ENCODE results near the gene MS4A3.
"Not testable (repeated sequence)": the region's sequence is repeated elsewhere in the genome, so short reads cannot be mapped to it uniquely, and the experiment has no call there.

The MS4A3 gene

GRCh38 chr11:60095477-60096120 is 39.1 kb downstream of the MS4A3 start:
- no peak for DNase-seq (ENCODE audit: low spot score)

DNA sequence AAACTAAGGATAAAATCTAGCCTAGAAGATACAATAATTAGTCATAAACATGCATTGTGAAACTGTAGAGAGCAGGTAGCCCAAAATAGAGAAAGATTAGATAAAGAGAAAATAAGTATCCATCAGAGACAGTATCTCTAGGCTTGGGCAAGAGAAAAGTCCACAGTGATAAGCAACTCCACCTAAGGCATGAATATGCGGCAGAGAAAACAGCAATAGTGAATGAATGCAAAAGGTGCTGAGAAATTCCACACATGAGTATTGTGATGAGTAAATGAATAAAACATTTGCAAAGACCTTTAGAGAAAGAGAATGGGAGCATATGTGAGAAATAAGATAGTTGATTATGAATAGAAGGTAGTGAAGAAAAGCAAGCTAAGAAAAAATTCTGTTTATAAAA is 40.7 kb downstream of the MS4A3 start:
- no peak for DNase-seq (ENCODE audit: low spot score)

DNA sequence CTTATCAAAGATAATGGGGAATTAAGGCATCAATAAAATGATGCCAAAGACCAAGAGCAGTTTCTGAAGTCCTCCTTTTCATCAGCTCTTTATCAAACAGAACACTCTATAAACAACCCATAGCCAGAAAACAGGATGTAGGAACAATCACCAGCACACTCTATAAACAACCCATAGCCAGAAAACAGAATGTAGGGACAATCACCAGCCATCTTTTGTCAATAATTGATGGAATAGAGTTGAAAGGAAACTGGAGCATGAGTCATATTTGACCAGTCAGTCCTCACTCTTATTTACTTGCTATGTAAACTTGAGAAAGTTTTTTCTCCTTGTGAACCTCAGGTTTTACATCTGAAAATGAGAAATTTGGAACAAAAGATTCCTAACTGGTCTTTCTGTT is 42.0 kb downstream of the MS4A3 start:
- DNase-seq (ENCODE audit: low spot score): no peak

DNA sequence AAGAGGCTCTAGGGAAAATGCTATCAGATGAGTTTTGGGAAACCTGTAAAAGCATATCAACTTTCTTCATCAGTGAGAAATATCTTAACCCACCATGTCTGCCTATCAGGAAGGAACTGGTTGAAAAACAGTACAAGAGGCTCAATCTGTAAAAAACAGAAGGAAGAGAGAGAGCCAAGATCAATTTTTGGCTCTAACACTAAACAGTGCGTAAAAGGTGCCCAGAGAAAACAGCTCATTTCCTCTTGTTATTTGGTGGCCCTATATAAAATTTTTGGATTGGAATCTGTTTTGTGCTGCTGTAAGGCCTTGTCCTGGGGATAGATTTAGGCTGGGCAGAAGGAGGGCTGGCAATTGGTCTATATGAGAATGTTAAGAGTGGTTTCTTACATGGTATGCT is 44.1 kb downstream of the MS4A3 start:
- DNase-seq (ENCODE audit: low spot score): no peak

DNA sequence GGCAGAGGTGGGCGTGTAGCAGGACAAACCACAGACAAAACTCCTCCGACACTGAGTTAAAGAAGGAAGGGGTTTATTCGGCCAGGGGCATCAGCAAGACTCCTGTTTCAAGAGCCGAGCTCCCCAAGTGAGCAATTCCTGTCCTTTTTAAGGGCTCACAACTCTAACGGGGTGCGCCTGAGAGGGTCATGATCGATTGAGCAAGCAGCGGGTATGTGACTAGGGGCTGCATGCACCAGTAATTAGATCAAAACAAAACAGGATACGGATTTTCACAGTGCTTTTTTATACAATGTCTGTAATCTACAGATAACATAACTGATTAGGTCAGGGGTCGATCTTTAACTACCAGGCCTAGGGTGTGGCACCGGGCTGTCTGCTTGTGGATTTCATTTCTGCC is 44.9 kb downstream of the MS4A3 start:
- DNase-seq (ENCODE audit: low spot score): not testable (repeated sequence)

DNA sequence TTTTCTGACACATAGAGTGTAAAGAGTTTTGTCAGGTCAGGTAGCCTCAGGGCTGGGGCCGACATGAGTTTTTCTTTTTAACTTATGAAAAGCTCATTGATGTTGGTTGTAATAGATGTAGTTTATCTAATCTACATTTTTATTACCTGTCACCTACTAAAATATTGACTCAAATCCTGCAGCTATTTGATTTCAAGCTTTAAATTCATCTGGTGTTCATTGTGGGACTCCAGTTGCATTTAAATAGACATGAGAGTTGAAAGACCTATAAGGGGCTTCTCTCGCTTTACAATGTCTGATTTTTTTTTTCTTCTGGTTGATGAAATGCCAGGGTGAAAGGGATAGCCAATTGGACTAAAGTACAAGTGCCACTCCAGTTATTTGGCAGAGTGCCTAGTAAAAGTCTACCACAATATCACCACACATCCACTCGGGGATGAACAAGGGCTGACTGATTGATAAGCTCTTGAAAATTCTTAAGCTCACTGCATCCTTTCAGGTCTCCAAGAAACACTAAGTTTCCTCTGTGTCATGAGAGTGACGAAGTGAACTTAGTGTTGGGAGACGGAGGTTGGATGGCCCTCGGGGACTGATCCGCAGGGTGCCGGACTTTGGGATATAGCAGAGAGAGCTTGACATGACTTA is 48.1 kb downstream of the MS4A3 start:
- not testable (repeated sequence) for DNase-seq (ENCODE audit: low spot score)

GRCh38 chr11:60108631-60109030 is 52.2 kb downstream of the MS4A3 start:
- not testable (repeated sequence) for DNase-seq (ENCODE audit: low spot score)

DNA sequence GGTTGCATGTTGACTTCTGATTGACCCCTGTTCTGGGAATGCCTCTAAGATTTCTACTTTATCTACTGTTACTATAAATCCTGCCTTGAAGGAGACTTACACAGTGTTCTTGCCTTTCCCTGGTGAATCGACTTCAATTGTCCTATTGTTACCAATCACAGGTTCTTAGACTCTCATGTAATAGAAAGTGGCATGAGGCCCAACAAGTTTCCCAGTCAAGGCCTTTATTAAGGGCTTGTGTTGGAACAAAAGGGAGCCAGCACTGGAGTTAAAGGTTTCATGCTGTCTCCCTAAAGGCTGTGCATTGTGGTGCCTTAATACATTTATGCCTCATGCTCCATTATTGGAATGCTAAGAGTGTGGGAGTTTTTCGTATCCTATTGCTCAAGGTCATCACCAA is 55.3 kb downstream of the MS4A3 start:
- DNase-seq (ENCODE audit: low spot score): no peak

DNA sequence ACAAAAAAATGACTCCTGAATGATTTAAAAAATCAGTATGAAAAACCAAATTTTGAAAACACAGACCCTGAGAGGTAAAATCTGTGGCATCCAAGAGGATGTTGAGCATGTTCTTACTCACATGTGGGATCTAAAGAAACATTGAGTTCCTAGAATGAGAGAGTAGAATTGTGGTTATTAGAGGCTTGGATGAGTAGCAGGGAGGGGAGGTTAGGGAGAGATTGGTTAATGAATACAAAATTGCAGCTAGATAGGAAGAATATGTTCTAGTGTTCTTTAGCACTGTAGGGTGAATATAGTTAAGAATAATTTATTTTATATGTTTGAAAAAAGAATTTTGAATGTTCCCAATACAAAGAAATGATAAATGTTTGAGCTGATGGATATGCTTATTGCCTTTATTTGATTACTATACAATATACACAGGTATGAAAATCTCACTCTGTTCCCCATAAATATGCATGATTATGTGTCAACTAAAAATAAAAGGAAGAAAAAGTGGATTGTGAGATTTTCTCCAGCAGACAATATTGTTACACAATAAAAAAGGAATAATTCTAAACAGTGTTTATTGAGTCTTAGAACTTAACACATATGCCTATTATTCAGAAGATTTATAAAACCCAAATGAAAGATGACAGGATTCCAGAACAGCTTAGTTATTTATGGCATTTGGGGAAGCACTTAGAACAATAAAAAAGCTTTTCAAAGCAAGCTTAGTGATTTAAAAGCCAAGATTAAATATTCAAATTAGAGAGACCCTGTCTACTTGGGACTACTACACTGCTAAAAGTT is 60.7 kb downstream of the MS4A3 start:
- no peak for DNase-seq (ENCODE audit: low spot score)

DNA sequence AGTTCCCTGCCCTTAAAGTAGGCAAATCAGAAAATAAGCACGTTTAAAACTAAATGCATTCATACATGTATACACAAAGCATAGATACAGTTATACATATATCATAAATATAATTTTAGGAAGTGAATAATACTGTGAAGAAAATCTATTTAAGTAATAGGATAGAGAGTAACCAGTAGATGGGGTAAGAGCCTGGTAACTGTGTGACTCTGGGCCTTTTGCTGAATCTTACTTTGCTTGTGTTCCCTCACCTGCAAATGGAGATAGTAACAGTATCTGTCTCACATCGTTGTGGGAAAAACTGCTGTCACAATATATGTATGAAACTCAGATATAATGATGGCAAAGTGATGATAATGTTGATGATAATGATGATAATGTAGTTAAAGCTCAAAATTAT is 61.9 kb downstream of the MS4A3 start:
- no peak for DNase-seq (ENCODE audit: low spot score)

DNA sequence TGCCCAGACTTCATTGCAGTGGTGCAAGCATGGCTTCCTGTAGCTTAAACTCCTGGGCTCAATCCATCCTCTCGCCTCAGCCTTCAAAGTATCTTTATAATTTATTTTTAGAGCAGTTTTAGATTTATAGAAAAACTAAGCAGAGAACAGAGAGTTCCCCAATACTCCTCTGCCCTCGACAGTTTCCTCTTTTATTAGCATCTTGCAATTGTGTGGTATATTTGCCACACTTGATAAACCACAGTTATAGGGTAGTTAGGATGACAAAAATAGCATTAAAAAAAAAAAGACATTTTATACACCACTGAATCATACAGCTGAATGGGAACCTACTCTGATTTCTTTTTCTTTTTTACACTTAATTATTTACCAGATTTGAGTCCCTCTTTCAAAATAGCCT is 63.2 kb downstream of the MS4A3 start:
- no peak for DNase-seq (ENCODE audit: low spot score)

Measured in CD4-positive, alpha-beta T cell treated with Interleukin-6 at 100 ng/mL for 8 hours (primary cell).